ENCODE data around the gene IKZF4. TPM values are rescaled to one million over a fixed set of nuclear protein-coding genes. Genes with fewer than 3 reads are reported as not detected.
A peak's percentile ranks its signal among the peaks of the same experiment; 100 is the strongest.

IKZF4 gene
- total RNA-seq, 1 donor from 2014 or later = 2.1 TPM

- Histone ChIP-seq H4K20me1 (ENCODE audit: low read depth) (peaks cover 15% of the 10 kb centered on the region), H3K4me1 (peaks cover 7% of the 10 kb centered on the region), H3K27me3 (no peaks in the 10 kb centered on the region), H3K4me2 (peak overlapping the region; percentile 82), H2AFZ (replicated peaks) (peak overlapping the region; percentile 7), H3K36me3 (no peaks in the 10 kb centered on the region), H3K4me3 (peak overlapping the region; percentile 51), H3K9me3 (ENCODE audit: low read depth) (no peaks in the 10 kb centered on the region), H3K79me2 (ENCODE audit: low read depth) (peaks cover 50% of the 10 kb centered on the region), H3K9ac (no peak overlapping the region), H3K27ac (peak overlapping the region; percentile 30), H3F3A (ENCODE audit: low read depth) (peaks cover 32% of the 10 kb centered on the region)
- DNase-seq (ENCODE audit: low spot score) = no peak
- H3K4me1 Mint-ChIP-seq = peaks cover 22% of the 10 kb centered on the region
- no peaks in the 10 kb centered on the region for H3K27me3 Mint-ChIP-seq (ENCODE audit: insufficient read depth, low read depth)
- peaks cover 21% of the 10 kb centered on the region for H3K36me3 Mint-ChIP-seq
- TF ChIP-seq EZH2phosphoT487 (IDR thresholded peaks at IDR 0.05) (no peak), EZH2 (IDR thresholded peaks at IDR 0.05) (no peak), CTCF (IDR thresholded peaks at IDR 0.05) (no peak)
- H3K27ac Mint-ChIP-seq = no peak overlapping the region
- H3K9me3 Mint-ChIP-seq = no peaks in the 10 kb centered on the region
- no peak overlapping the region for H3K4me3 Mint-ChIP-seq
These were observed 47.8 kb upstream of the IKZF4 start for GRCh38 chr12:55972911-55973598.

- peaks cover 17% of the 10 kb centered on the region for H3K4me1 Mint-ChIP-seq
- no peaks in the 10 kb centered on the region for H3K27me3 ChIP-seq
- peaks cover 32% of the 10 kb centered on the region for H3F3A ChIP-seq (ENCODE audit: low read depth)
- peak within 1 kb of the TSS; percentile 31 for H2AFZ ChIP-seq (replicated peaks)
- peak within 1 kb of the TSS; percentile 86 for H3K4me3 ChIP-seq
- no peaks in the 10 kb centered on the region for H3K36me3 ChIP-seq
- H3K9ac ChIP-seq = peak within 1 kb of the TSS; percentile 80
- H3K79me2 ChIP-seq (ENCODE audit: low read depth) = peaks cover 50% of the 10 kb centered on the region
- no peak for TF ChIP-seq CTCF (IDR thresholded peaks at IDR 0.05)
- no peak for TF ChIP-seq EZH2 (IDR thresholded peaks at IDR 0.05)
- TF ChIP-seq EZH2phosphoT487 (IDR thresholded peaks at IDR 0.05) = no peak
- H3K9me3 ChIP-seq (ENCODE audit: low read depth) = no peaks in the 10 kb centered on the region
- peaks cover 22% of the 10 kb centered on the region for H3K36me3 Mint-ChIP-seq
- H3K27ac Mint-ChIP-seq = no peak within 1 kb of the TSS
- peak within 1 kb of the TSS; percentile 74 for H3K27ac ChIP-seq
- H4K20me1 ChIP-seq (ENCODE audit: low read depth) = peaks cover 10% of the 10 kb centered on the region
- peak; percentile 100 for DNase-seq (ENCODE audit: low spot score)
- no peaks in the 10 kb centered on the region for H3K9me3 Mint-ChIP-seq
- H3K27me3 Mint-ChIP-seq (ENCODE audit: insufficient read depth, low read depth) = no peaks in the 10 kb centered on the region
- no peak within 1 kb of the TSS for H3K4me3 Mint-ChIP-seq
- H3K4me1 ChIP-seq = peaks cover 6% of the 10 kb centered on the region
- H3K4me2 ChIP-seq = peak within 1 kb of the TSS; percentile 86
These were observed 47.1 kb upstream of the IKZF4 start, which contains the start of gene RAB5B for GRCh38 chr12:55973599-55974307. Gene RAB5B, plus strand, starts transcription at chr12:55974078. Its CDS starts 12,883 bp downstream, at chr12:55986961.

GRCh38 chr12:55974308-55974730, 46.5 kb upstream of the IKZF4 start:
- H3K4me2 ChIP-seq = peak overlapping the region; percentile 86
- Mint-ChIP-seq H3K4me3 (no peak overlapping the region), H3K9me3 (no peaks in the 10 kb centered on the region), H3K36me3 (peaks cover 25% of the 10 kb centered on the region), H3K27ac (no peak overlapping the region), H3K4me1 (peaks cover 17% of the 10 kb centered on the region), H3K27me3 (ENCODE audit: insufficient read depth, low read depth) (no peaks in the 10 kb centered on the region)
- H4K20me1 ChIP-seq (ENCODE audit: low read depth) = peaks cover 16% of the 10 kb centered on the region
- peak overlapping the region; percentile 86 for H3K4me3 ChIP-seq
- no peak for DNase-seq (ENCODE audit: low spot score)
- peaks cover 32% of the 10 kb centered on the region for H3F3A ChIP-seq (ENCODE audit: low read depth)
- peak overlapping the region; percentile 31 for H2AFZ ChIP-seq (replicated peaks)
- peak overlapping the region; percentile 80 for H3K9ac ChIP-seq
- H3K4me1 ChIP-seq = peaks cover 6% of the 10 kb centered on the region
- TF ChIP-seq CTCF (IDR thresholded peaks at IDR 0.05) = no peak
- TF ChIP-seq EZH2 (IDR thresholded peaks at IDR 0.05) = no peak
- TF ChIP-seq EZH2phosphoT487 (IDR thresholded peaks at IDR 0.05) = no peak
- no peaks in the 10 kb centered on the region for H3K36me3 ChIP-seq
- H3K9me3 ChIP-seq (ENCODE audit: low read depth) = no peaks in the 10 kb centered on the region
- H3K27ac ChIP-seq = peak overlapping the region; percentile 74
- H3K79me2 ChIP-seq (ENCODE audit: low read depth) = peaks cover 52% of the 10 kb centered on the region
- H3K27me3 ChIP-seq = no peaks in the 10 kb centered on the region

Data from neural progenitor cell (in vitro differentiated cells).